ENCODE results near the gene MRPS25. TPM values are rescaled to one million over a fixed set of nuclear protein-coding genes. Genes with fewer than 3 reads are reported as not detected.
A peak's percentile ranks its signal among the peaks of the same experiment; 100 is the strongest.

Gene MRPS25
- total RNA-seq, 1 experiment from 2014 or later, result 69.7 TPM

- CTCF ChIA-PET, result interaction anchor here (0.6 to 2.1 kb wide), 30 partner anchors 9 to 639 kb away, joined by 3 to 15 read pairs (median 4); partner anchors contain the start of genes CAPN7, CCDC174, MRPS25 and RBSN
Measured at GRCh38 chr3:15051531-15051930, 13.6 kb downstream of the MRPS25 start.

GRCh38 chr3:15050405-15051092 lies 14.6 kb downstream of the MRPS25 start:
- H3K9me3 Mint-ChIP-seq, result no peaks in the 10 kb centered on the region
- peaks cover 69% of the 10 kb centered on the region for H3K36me3 Mint-ChIP-seq
- TF ChIP-seq KAT7 (CRISPR knock-in tag; IDR thresholded peaks at IDR 0.05; ENCODE audit: borderline replicate concordance) (no peak), NFYB (CRISPR knock-in tag; conservative IDR thresholded peaks at IDR 0.05; ENCODE audit: low read depth) (no peak), ATF3 (CRISPR knock-in tag; conservative IDR thresholded peaks at IDR 0.05) (no peak), E2F4 (CRISPR knock-in tag; IDR thresholded peaks at IDR 0.05; ENCODE audit: borderline replicate concordance, low read depth) (no peak), ZNF219 (CRISPR knock-in tag; IDR thresholded peaks at IDR 0.05; ENCODE audit: borderline replicate concordance) (no peak), ZNF138 (CRISPR knock-in tag; conservative IDR thresholded peaks at IDR 0.05) (no peak), JAZF1 (CRISPR knock-in tag; IDR thresholded peaks at IDR 0.05) (no peak), NFE2L1 (CRISPR knock-in tag; IDR thresholded peaks at IDR 0.05) (no peak), ARID4B (CRISPR knock-in tag; IDR thresholded peaks at IDR 0.05; ENCODE audit: borderline replicate concordance) (no peak), STAT6 (CRISPR knock-in tag; conservative IDR thresholded peaks at IDR 0.05; ENCODE audit: low read depth) (no peak), ZNF232 (CRISPR knock-in tag; IDR thresholded peaks at IDR 0.05) (no peak), NR1H2 (CRISPR knock-in tag; IDR thresholded peaks at IDR 0.05) (no peak), MLX (CRISPR knock-in tag; IDR thresholded peaks at IDR 0.05) (no peak), GTF2I (CRISPR knock-in tag; conservative IDR thresholded peaks at IDR 0.05) (no peak), TCF7 (CRISPR knock-in tag; IDR thresholded peaks at IDR 0.05; ENCODE audit: low read depth) (no peak), RELA (CRISPR knock-in tag; IDR thresholded peaks at IDR 0.05; ENCODE audit: borderline replicate concordance) (no peak)

More at GRCh38 chr3:15051531-15051930, 13.6 kb downstream of the MRPS25 start:
- ATAC-seq, result peak; percentile 97
- TF ChIP-seq NFATC4 (CRISPR knock-in tag; IDR thresholded peaks at IDR 0.05) (no peak), CTCF (IDR thresholded peaks at IDR 0.05) (peak; percentile 53)
- H3K27me3 Mint-ChIP-seq (ENCODE audit: low read depth), result no peaks in the 10 kb centered on the region
- H3K4me1 Mint-ChIP-seq, result peaks cover 19% of the 10 kb centered on the region
- peaks cover 59% of the 10 kb centered on the region for H3K36me3 Mint-ChIP-seq
- POLR2A ChIA-PET, result interaction anchor here (0.6 to 2.0 kb wide), 2 partner anchors 13 to 47 kb away, joined by 3 to 6 read pairs; partner anchors contain the start of genes MRPS25 and RBSN
- H3K9me3 Mint-ChIP-seq, result no peaks in the 10 kb centered on the region
- H3K4me3 Mint-ChIP-seq, result no peak overlapping the region
- 0 out of 2 replicates have a peak overlapping the region, but pooled peaks have one; percentile 62 for H3K27ac Mint-ChIP-seq
- peak; percentile 77 for DNase-seq (ENCODE audit: low spot score)

More at GRCh38 chr3:15050405-15051092, 14.6 kb downstream of the MRPS25 start:
- Mint-ChIP-seq H3K27ac (peak overlapping the region; percentile 24; the same call in 1 of the 2 replicates), H3K4me1 (peaks cover 12% of the 10 kb centered on the region), H3K27me3 (ENCODE audit: low read depth) (no peaks in the 10 kb centered on the region), H3K4me3 (no peak overlapping the region)
- no peak for ATAC-seq
- no peak for DNase-seq (ENCODE audit: low spot score)
- ChIA-PET POLR2A (interaction anchor here (2.0 kb wide), 1 partner anchor 14 kb away, joined by 6 read pairs; the partner anchor contains the start of gene MRPS25), CTCF (interaction anchor here (0.9 to 1.4 kb wide), 7 partner anchors 10 to 127 kb away, joined by 4 to 15 read pairs (median 5); partner anchors contain the start of gene MRPS25)
